Activated CD8-positive, alpha-beta memory T cell treated with anti-CD3 and anti-CD28 coated beads for 36 hours (primary cell): ENCODE results near the gene DCX. TPM values are rescaled to one million over a fixed set of nuclear protein-coding genes. Genes with fewer than 3 reads are reported as not detected.
"Not testable (repeated sequence)": the region's sequence is repeated elsewhere in the genome, so short reads cannot be mapped to it uniquely, and the experiment has no call there.

ENCODE experiments used
- CTCF ChIA-PET: fragments of 350-600 bp; sonication (Branson Sonifier 250); formaldehyde crosslinking; loops from one replicate; lab custom pipeline; 2021; ENCODE audit warnings: antibody characterized with exemption; lab: Charles Lee
- POLR2A ChIA-PET: fragments of 350-600 bp; sonication (Branson Sonifier 250); formaldehyde crosslinking; loops from one replicate; lab custom pipeline; 2021; ENCODE audit warnings: antibody characterized with exemption; lab: Charles Lee
- total RNA-seq, 2 experiments: library from RNA; stranded (reverse); gene quantifications; one replicate each; pipeline ENCODE4 v1.2.3, GENCODE V29; 2021

Gene DCX
- total RNA-seq, 2 experiments from 2014 or later = not detected

DNA sequence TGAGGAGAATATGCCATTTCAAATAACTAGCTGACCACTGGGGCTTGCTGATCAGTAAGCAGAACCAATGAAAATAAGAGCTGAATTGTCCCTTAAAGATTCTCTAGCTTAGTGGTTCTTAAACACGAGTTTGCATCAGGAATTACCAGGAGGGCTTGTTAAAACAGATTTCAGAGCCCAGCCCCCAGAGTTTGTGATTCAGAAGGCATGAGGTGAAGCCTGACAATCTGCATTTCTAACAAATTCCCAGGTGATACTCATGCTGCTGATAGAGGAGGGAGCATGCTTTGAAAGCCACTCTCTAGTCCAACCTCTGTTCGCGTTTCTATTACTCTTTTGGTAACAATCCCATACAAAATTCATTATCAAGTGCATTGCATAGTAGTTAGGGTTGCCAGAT, 35.5 kb downstream of the DCX start:
- ChIA-PET CTCF (no interaction called here), POLR2A (no interaction called here)

DNA sequence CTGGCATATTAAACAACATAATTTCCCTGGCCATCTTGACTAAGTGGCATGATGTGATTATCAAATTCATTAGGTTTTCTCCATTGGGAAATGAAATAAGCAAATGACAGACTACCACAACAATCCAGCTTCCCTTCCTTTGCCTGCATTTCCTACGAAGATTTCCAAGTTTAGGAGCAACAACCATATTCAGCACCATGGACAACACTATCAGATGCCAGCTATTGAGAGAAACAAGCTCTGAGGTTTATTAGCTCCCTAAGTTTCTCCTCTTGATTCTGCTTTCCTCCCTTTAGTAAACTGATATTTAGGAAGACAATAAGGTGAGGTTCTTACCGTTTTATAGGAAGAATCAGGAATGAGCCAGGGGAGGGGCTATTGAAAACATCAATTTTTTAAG, 36.2 kb downstream of the DCX start:
- CTCF ChIA-PET = no interaction called here
- POLR2A ChIA-PET = no interaction called here

DNA sequence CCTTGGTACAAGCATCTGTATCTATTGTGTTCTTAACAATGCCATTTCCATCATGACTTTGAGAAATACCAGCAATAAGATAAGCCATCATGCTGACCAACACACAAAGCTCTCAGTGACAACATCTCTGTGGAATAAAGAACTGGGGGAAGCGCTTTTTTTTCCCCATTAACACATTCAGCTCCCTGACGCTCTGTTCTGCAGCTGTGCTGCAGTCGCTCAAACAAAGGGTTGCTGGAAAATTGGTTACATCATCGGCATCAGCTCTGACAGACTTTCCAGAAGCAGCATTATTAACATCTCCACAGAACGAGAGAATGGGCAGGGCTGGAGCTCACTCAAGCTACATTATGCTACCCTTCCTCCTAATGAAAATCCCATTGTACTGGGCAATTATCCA, 39.9 kb downstream of the DCX start:
- ChIA-PET POLR2A (no interaction called here), CTCF (no interaction called here)

DNA sequence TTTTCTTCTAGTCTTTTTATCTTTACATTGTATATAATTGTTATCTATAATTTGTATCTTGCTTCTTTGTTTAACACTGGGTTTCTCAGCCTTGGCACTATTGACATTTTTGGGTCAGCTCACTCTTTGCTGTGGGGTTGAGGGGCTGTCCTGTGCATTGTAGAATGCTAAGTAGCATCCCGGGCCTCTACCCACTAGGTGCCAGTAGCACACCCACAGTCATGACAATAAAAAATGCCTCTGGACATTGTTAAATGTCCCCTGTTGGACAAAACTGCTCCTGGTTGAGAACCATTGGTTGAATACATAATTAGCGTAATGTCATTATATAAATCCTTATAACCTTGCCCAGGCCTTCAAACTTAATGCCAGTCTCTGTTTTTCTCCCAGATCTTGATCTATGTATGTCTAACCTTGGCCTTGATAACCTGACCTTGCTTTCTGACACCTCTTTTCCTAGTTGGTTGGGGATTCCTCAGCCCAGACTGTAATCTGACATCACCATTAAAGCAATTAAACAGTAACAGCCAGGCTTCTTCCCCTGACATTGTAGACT, 46.1 kb downstream of the DCX start:
- POLR2A ChIA-PET = no interaction called here

DNA sequence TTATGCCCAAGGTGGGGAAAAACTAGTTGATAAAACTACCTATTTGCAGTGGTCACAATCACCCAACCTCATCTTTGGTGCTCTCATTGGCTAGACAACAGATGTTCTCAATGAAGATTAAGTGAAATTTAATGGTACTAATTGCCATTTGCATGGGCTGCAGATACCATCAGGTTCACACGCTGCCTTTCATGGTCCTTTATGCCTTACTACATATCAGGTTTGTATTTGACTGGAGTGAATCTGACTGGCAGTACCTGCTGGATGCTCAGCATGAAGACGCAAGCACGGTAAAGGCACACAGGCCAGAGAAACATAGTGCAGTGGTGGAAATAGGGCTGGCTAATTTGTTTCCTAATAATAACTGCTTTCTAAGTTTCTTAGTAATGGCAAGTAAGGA, 48.3 kb downstream of the DCX start:
- CTCF ChIA-PET = no interaction called here
- POLR2A ChIA-PET = no interaction called here

More for the DNA sequence above, 46.1 kb downstream of the DCX start:
- CTCF ChIA-PET = no interaction called here

DNA sequence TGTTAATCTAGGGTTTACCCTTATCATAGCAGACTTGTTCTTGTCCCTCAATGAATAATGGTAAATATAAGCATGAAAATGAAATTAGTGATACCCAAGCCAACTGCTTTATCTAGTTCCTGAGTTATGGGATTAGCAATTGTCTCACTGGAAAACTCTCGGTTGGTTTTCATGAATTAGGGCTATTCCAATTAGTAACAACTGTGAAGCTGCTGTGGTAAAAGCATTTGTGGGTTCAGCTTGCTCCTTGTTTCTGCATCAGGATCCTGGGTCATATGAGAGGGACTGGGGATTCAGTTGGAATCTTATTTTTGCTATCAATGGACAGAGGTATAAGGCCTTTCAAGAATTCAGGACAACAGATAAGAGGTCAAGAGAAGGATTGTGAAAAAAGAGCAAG, 50.2 kb downstream of the DCX start:
- ChIA-PET POLR2A (no interaction called here), CTCF (no interaction called here)

DNA sequence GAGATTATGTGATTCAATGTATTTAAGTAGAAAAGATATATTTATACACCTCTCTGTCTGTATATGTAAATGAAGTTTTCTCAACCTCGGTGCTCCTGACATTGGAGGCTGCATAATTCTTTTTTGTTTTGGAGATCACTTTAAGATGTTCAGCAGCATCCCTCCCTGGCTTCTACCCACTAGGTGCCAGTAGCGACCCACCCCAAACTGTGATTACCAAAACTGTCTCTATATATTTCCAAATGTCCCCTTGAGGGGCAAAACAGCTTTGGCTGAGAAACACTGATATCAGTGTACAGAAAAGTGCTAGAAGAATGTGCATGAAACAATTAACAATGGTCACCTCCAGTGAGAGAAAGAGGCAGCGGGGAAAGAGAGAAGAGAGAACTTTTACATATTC, 51.2 kb downstream of the DCX start:
- ChIA-PET POLR2A (no interaction called here), CTCF (no interaction called here)

DNA sequence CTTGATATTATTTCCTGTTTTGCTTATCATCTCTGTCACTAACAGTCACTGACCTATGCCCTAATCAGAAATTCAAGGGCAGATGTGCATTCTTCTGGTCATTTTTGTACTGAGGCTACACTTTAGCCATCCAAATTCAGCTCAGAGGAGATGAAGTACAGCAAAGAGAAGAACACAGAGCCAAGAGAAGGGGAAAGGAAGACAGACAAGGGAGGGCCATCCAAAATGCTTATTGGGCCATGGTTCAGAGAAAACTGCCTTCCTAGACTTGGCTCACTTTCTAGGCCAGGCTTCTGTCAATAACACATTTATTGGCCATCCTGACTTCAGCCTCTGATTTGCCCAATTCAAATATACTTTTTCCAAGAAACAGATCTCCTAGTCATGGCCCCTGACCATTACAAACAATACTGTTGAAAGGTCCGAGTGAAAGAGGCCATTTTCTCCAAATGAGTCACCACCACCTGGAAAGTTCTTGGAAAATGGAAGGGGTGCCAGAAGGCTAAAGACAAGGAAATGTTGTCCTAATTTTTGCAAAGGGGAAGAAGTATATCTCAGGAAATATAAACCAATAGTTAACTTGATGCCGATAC, 56.4 kb downstream of the DCX start:
- POLR2A ChIA-PET = no interaction called here
- CTCF ChIA-PET = no interaction called here

DNA sequence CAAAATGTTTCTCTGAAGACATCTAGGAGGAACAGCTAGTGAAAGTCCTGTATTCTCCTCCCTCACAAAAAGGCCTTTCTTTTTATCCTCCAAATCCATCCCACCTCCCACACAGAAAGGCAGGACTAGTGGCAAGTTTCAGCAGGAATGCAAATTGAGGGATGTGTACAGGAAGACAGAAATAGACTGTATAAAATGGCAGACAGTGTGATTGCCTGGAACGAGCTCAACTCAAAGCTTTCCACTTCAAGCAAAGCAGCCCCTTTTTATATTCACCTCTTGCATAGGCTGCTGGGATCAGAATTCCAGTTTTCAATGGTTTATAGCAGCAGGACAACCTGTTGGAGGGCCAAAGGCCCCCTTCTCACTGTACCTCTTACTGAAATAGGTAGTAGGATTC, 57.5 kb downstream of the DCX start:
- POLR2A ChIA-PET = no interaction called here
- CTCF ChIA-PET = no interaction called here

DNA sequence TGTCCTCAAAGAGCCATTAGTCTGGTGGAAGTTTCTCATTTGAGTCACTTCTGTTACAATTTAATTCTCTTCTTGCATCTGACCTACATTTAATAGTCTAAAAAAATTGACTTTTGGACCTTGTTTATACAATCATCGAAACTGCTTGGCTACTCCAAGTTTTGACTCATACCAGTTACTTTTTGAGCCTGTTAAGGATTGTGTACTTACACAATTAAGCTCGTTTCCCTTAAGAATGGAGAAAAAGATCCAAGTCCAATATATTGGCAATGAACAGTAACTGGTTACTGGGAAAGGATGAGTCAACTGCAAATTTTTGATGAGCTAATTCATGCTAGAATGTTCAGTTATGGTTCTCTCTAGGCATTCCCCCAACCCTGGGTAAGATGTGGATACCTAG, 58.2 kb downstream of the DCX start:
- ChIA-PET POLR2A (no interaction called here), CTCF (no interaction called here)

DNA sequence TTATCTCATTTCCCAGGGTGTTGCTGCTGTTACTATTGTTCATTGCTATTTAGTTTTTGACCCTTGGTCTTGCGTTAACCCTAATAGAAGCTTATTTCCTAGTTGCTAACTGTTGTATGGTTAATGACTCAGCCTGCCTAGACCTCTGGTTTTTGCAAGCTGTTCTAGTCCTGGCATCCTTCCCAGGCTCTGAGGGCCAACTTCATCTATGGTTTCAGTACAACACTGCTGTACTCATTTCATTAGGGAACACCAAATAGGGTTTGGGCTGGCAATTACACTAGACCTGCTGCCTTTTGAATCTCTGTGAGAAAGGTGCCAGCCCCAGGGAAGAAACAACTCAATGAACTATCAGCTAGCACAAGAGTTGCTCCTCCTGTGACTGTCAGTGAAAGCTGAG, 59.6 kb downstream of the DCX start:
- ChIA-PET CTCF (no interaction called here), POLR2A (no interaction called here)

DNA sequence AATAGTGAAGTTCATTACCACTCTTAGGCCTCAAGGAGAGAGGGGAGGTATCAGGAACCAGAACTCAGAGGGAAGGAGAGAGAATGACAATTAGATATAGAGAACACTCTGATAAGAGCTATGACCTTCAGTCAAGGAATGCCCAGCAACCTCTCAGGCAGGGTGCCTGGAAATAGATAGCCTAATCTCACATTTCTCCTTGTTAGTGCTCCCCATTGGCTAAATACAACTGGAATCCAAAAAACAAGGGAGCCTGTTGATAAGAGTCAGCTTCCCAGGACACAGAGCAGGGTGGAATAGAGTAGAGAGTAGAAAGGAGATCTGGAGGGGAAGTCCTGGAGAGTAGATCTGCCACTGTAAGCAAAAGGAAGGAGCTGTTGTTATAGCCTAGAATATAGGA, 62.1 kb downstream of the DCX start:
- ChIA-PET POLR2A (no interaction called here), CTCF (no interaction called here)

DNA sequence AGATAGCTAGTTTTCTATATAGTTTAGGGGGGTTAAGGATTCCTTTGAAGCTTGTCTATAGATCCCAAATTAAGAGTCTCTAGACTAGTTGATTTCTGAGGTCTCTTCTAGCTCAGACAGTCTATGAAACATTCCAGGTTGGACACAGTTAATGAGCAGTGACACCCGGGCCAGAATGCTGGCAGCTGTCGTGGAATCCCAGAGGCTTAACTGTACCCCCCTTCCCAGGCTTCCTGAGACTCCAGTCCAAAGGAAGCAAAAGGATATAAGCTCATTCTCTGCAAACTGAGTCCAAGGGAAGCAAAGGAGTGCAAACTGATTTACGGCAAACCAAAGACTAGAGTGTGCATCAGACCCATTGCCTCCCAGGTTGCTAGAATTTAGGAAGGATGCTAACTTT, 62.9 kb downstream of the DCX start:
- CTCF ChIA-PET = no interaction called here
- POLR2A ChIA-PET = no interaction called here

DNA sequence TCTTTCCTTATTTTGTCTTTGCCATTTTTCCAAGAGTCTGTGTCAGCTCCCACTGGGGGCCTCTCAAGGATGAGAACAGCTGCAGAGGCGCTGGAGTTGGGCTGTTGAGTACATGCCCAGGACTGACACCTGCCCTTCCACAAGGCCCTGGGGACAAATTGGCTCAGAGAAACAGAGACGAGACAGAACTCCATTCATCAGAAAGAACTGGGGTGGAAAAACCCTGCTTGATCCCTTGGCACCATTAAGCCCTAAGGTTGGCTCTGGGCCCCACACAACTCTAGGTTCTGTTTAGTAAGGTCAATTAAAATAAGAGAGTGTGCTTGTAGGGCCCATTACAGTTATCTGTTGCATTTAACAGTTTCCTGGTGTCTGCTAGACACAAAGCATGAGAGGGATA, 63.6 kb downstream of the DCX start:
- POLR2A ChIA-PET = no interaction called here
- CTCF ChIA-PET = no interaction called here

DNA sequence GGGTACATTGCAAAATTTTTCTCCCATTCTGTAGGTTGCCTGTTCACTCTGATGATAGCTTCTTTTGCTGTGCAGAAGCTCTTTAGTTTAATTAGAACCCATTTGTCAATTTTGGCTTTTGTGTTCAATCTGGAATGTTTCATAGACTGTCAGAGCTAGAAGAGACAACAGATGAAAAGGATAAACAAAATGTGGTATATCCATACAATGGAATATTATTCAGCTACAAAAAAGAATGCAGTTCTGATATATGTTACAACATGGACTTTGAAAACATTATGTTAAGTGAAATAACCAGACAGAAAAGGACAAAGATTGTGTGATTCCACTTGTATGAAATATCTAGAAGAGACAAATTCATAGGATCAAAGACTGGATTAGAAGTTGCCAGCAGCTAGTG, 65.8 kb downstream of the DCX start:
- CTCF ChIA-PET, POLR2A ChIA-PET: not testable (repeated sequence)

DNA sequence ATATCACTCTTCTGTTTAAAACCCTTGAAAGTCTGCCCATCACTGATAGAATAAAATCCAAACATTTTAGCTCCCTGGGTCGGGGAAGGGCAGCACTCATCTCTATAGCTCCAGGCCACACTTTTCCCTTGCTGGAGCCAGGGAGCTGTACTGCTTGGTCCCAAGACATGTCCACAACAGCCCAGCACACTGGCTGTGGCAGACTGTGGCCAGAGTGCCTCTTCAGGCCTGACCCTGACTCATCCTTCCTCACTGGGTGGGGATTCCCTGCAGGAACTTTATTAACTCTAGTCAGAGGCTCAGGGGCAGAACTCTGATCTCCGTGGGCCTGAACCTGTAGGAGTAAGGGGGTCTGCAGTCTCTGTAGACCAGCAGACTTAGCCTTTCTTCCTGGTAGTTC, 71.9 kb downstream of the DCX start:
- CTCF ChIA-PET = no interaction called here
- POLR2A ChIA-PET = no interaction called here

DNA sequence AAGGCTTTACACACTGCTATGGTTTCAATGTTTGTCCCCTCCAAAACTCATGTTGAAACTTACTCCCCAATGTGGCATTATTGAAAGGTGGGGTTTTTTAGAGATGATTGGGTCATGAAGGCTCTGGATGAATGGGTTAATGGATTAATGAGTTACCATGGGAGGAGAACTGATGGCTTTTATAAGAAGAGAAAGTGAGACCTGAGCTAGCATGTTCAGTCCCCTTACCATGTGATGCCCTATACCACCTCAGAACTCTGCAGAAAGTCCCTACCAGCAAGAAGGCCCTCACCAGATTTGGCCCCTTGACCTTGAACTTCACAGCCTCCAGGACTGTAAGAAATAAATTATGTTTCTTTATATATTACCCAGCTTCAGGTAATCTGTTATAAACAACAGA, 72.8 kb downstream of the DCX start:
- POLR2A ChIA-PET = no interaction called here
- CTCF ChIA-PET = no interaction called here

DNA sequence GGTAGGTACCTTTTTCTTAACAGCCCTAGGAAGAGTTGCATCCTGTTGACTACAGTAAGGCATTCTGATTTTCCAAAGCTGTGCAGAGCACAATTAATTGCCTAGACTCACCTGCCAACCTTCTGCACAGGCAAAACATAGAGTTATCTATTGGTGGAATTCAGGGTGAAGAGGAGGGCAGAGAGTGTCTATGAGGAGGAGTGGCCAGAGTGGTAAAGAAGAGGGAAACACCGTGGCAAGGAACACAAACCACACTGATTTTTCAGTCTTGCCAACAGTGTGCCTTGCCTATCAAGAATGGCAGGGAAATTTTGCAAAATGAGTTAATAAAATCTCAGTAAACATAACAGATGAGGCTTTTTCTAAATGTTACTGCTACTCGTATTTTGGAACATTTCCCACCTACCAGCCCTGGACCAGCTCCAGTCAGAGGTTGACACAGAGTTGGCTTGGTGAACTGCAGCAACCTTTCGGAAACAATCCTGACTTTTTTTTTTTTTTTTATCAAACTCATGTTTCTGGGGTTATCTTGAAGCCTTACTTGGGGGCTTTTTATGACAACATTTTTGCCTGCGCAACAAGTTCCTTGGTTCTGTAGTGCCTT, 73.8 kb downstream of the DCX start:
- CTCF ChIA-PET = no interaction called here
- POLR2A ChIA-PET = no interaction called here

DNA sequence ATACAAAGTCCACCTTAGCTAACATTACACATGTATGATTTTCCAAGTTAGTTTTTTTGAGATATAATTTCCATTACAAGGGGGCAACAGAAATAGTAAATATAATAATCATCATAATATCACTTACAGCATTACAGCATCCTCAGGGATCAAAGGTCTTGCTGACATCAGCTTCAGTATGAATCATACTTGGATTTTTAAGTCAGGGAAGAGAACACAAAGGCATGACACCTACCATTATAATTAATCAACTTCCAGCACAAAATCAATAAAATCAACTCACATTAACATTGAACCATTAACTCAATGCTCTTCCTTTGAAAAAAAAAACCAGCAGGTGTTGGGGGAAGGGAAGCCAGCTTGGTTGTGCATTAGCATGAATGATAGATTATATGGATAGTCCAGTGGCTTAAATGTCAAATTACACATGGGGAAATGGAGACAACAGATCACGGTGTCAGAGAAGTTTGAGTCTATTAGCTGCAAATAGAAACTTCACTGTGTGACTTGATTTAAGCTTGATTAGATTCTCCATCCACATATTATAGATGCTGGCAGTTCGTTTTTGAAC, 74.8 kb downstream of the DCX start:
- CTCF ChIA-PET = no interaction called here

DNA sequence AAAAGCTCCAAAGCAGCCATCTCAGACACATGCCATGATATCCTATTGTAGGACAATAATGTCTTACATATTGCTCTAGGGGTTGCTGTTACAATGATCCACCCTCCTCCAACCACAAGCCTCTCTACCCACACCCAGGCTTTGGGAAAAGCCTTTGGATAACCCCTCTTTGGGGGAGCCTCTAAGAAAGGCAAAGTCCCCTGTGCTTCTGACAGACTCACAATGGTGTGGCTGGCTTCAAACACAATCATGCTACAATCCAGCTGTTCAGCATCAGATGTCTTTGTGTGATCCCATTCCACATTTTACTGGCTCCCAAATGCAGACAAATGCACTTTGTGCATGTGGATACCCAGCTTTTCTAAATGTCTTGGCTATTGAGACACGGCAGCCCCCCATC, 75.9 kb downstream of the DCX start:
- POLR2A ChIA-PET = no interaction called here
- CTCF ChIA-PET = no interaction called here

More for the DNA sequence above, 74.8 kb downstream of the DCX start:
- POLR2A ChIA-PET = no interaction called here

DNA sequence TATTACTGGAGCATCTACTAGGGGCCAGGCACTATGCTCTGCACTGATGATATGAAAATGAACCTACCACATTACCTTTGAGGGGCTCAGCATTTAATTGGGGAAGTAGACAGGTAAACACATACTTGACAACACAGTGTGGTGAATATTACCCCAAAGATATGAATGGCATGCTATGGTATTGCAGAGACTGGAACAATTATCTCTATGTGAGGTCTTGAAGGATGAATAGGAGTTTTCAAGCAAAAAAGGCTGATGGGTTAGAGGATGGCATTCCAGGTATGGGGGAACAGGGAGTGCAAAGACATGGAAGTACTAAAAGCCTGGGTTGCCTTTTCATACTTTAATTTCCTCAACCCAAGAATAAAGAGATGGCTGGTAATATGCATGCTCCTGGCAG, 82.6 kb downstream of the DCX start:
- POLR2A ChIA-PET = no interaction called here
- CTCF ChIA-PET = no interaction called here
